Stimulated activated CD4-positive, alpha-beta T cell treated with anti-CD3 and anti-CD28 coated beads, Interleukin-1b, Interleukin-23, amount 100 ng/mL, for 1 hour (primary cell): ENCODE measurements around the gene MORC4.

Experiments
- DNase-seq, 2 donors: peaks; one replicate each; pipeline ENCODE4 v3.0.0-alpha.2; 2020; ENCODE audit warnings: low read depth in 2 of 2

MORC4 gene

GRCh38 chrX:106906361-106906760 is 93.7 kb downstream of the MORC4 start:
- DNase-seq: no peak

DNA sequence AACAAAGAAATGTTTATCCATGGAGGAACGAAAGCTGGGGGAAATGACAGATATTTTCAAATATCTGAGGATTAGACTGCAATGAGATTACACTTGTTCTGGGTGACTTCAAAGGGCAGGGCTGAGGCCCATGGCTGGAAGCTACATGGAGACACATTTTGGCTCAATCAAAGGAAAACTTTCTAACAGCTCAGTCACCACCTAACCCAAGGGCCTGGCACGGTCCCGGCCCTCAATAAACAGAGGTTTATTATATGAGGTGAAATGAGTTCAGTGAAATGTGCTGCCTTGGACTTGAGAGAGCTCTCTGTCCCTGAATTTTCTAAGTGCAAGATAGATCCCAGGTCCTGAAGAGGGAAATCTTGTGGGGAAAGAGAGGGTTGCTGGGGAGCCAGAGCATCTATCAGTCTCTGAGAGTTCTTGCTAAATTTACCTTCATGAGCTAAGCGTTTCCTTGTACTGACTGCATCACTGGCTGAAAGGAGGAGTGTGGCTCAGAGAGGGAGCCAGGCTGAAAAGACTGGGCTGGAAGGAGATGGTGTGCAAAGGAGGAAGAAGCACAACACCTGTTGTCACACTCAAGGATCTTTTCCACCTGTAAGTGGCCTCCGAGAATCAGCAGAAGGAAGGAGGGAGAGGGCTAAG is 94.8 kb downstream of the MORC4 start:
- DNase-seq: no peak

- DNase-seq: no peak
Observed at GRCh38 chrX:106903856-106904528, 96.0 kb downstream of the MORC4 start.

GRCh38 chrX:106903291-106903824 is 96.7 kb downstream of the MORC4 start, which contains the start of gene RIPPLY1:
RIPPLY1 (minus strand) TSS chrX:106903341; CDS start chrX:106903287, 54 bp downstream.
- no peak for DNase-seq

GRCh38 chrX:106902684-106903083 is 97.3 kb downstream of the MORC4 start:
- DNase-seq: no peak

GRCh38 chrX:106901781-106902219 is 98.2 kb downstream of the MORC4 start:
- DNase-seq: no peak

- no peak for DNase-seq
Observed at GRCh38 chrX:106901341-106901740, 98.7 kb downstream of the MORC4 start.

GRCh38 chrX:106899841-106900240 is 100.2 kb downstream of the MORC4 start:
- no peak for DNase-seq

DNA sequence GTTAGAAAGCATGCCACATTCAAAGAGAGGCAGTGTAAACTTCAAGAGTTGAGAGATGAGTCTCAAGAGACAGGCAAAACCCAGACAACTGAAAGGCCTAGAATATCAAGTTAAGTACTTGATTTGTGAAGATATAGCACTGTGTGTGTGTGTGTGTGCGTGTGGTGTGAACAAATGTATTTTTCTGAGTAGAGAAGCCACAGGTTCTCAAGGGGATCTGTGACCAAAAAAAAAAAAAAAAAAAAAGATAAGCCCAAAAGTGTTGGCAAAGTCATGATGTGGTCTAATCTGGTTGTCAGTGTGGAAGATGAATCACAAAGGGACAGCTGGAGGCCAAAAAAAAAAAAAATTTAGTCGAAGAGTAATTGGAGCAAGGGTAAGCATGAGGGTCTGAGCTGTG is 100.7 kb downstream of the MORC4 start:
- DNase-seq: no peak

DNA sequence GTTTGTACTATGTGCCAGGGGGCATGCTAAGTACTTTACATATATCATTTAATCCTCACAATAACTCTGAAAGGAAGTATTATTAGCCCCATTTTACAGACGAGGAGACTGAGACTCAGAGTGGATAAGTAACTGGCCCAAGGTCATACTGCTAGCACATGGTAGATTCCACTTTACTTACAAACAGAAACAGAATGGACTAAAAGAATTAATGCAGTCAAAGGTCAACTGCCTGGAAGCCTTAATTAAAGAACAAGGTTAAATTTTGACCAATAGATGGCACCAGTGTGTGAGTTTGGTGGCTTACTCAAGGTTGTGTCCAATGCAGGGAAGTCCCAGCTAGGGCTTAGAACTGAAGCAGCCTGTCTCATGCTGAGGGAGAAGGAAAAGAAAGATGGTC is 101.5 kb downstream of the MORC4 start:
- DNase-seq: no peak

DNA sequence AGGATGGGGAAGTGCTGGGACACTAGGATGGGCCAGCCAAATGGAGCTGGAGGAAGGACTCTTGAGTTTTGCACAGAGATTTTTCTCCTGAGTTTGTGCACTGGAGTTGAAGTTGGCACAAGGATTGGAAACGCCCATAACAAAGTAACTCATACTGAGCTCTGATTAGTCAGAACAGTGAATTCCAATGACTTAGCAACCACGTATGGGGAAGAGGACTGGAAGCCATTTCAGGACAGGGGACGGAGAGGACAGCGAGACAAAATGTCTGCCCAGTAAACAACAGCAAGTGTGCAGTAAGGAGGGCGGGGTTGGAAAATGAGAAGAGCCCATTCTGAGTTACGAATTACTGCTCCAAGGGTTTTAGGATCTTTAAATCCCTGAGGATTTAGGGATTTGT is 102.8 kb downstream of the MORC4 start:
- no peak for DNase-seq

DNA sequence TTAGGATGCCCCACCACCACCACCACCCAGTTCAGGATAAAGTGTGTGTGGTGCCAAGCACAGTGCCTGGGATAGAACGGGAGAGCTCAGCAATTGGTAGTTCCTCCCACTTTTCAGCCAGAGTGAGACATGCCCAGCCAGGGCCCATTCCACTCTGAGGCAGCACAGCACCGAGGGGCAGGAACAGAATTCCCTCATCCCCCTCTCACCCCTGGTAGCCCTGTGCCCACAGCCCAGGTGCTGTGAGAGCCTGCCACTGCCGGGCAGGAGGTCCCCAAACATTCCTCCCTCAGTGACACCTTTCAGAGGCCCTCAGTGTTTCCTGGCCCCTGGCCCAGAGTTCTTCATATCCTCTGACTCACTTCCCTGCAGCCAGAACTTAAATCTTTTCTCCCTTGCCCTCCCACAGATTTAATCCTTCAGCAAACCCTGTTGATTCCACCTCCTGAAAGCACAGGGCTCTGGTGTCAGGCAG is 105.0 kb downstream of the MORC4 start:
- no peak for DNase-seq

GRCh38 chrX:106894392-106894909 is 105.6 kb downstream of the MORC4 start:
- peak in 1 of 2 donors; percentile 10 for DNase-seq

- DNase-seq: no peak
Observed at GRCh38 chrX:106891762-106892460, 108.1 kb downstream of the MORC4 start.
